MCF 10A (cell line): ENCODE results near the gene APOC3. TPM values are rescaled to one million over a fixed set of nuclear protein-coding genes. Genes with fewer than 3 reads are reported as not detected.

ENCODE experiments used
- BruUV-seq: library from RNA; stranded (reverse); fragments of 400-500 nt; replicated peaks from 2 replicates; lab custom pipeline; 2021; lab: Mats Ljungman, UMichigan
- CTCF ChIA-PET: fragments of 300-600 bp; sonication (Branson Sonifier 250); formaldehyde crosslinking; extraction: SDS; loops from one replicate; lab custom pipeline; 2021; ENCODE audit warnings: antibody characterized with exemption, inconsistent platforms; lab: Yijun Ruan, JAX
- POLR2A ChIA-PET: fragments of 300-600, 350-650 bp; sonication (Branson Sonifier 250); formaldehyde crosslinking; extraction: SDS; loops from one replicate; lab custom pipeline; 2020; ENCODE audit warnings: antibody characterized with exemption, inconsistent platforms; lab: Yijun Ruan, JAX
- DNase-seq: peaks from one replicate; pipeline ENCODE4 v3.0.0-alpha.2; 2018; ENCODE audit not compliant: unreplicated experiment
- H3K27ac Mint-ChIP-seq: one replicate; pipeline ENCODE4 v1.8.0; 2022; ENCODE audit warnings: mild to moderate bottlenecking, low read depth, mixed read lengths; ENCODE audit not compliant: unreplicated experiment
- H3K27me3 Mint-ChIP-seq: one replicate; pipeline ENCODE4 v1.8.0; 2022; ENCODE audit warnings: mixed read lengths; ENCODE audit not compliant: insufficient read depth, unreplicated experiment
- H3K36me3 Mint-ChIP-seq: one replicate; pipeline ENCODE4 v1.8.0; 2022; ENCODE audit warnings: mild to moderate bottlenecking, moderate library complexity, mixed read lengths; ENCODE audit not compliant: insufficient read depth, unreplicated experiment
- H3K4me1 Mint-ChIP-seq: one replicate; pipeline ENCODE4 v1.8.0; 2022; ENCODE audit warnings: mixed read lengths; ENCODE audit not compliant: insufficient read depth, unreplicated experiment
- H3K4me3 Mint-ChIP-seq: one replicate; pipeline ENCODE4 v1.8.0; 2022; ENCODE audit warnings: mild to moderate bottlenecking, moderate library complexity, mixed read lengths; ENCODE audit not compliant: unreplicated experiment
- H3K9me3 Mint-ChIP-seq: one replicate; pipeline ENCODE4 v1.8.0; 2022; ENCODE audit warnings: mixed read lengths; ENCODE audit not compliant: unreplicated experiment
- CTCF ChIP-seq: fragments of 200-600 bp; IDR thresholded peaks from one replicate; pipeline ENCODE4 v1.8.0; 2022; ENCODE audit warnings: antibody characterized with exemption, mild to moderate bottlenecking; ENCODE audit not compliant: unreplicated experiment
- intact Hi-C: fragments of 100-400 bp; cut with micrococcal nuclease; formaldehyde crosslinking; loops from 2 replicates; pipeline ENCODE4 v1.14.1; 2022
- total RNA-seq: library from RNA; stranded (reverse); gene quantifications from 2 replicates; pipeline ENCODE4 v1.2.3, GENCODE V29; 2022

Gene APOC3
- total RNA-seq, 1 experiment from 2014 or later, result not detected

DNA sequence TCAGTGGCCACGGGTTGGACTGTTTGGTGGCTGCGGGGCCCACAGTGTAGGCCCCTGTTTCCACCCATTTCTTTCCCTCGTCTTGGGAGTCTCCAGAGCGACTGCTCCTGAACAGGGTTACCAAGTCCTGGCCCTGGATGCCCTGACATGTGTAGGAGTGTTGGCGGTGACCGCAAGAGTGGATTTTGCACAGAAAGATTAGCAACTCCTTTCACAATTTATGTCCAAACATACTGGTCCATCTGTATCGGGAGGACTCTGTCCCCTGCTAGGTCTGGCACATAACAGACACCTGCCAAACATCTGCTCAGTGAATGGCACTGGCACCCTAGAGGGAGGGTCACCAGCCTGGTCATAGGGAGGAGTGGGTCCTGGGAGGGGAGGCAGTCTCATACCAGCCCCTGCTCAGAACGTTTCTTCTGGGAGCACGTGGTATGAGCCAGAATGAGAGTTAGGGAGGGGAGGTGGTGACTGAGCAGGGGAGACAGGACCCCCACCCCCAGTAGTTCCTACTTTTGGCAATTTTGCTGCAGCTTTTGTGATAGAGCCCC is 11.1 kb downstream of the APOC3 start:
- TF ChIP-seq CTCF, result no peak
- Mint-ChIP-seq H3K27ac (no peak overlapping the region), H3K27me3 (no peaks in the 10 kb centered on the region), H3K9me3 (no peaks in the 10 kb centered on the region), H3K4me1 (no peaks in the 10 kb centered on the region), H3K4me3 (no peak overlapping the region), H3K36me3 (peaks cover 21% of the 10 kb centered on the region)
- BruUV-seq, result no TSS peak
- ChIA-PET CTCF (interaction anchor here (1.2 to 1.5 kb wide), 2 partner anchors 40 to 51 kb away, joined by 3 to 4 read pairs; no protein-coding TSS in a partner anchor), POLR2A (no interaction called here)
- intact Hi-C loops, result no loop called here
- no peak for DNase-seq

GRCh38 chr11:116842117-116842516 is 12.4 kb downstream of the APOC3 start:
- peaks cover 31% of the 10 kb centered on the region for H3K36me3 Mint-ChIP-seq
- CTCF ChIA-PET, result interaction anchor here (1.1 to 1.2 kb wide), 2 partner anchors 12 to 503 kb away, joined by 4 read pairs; no protein-coding TSS in a partner anchor
- no peak overlapping the region for H3K27ac Mint-ChIP-seq

DNA sequence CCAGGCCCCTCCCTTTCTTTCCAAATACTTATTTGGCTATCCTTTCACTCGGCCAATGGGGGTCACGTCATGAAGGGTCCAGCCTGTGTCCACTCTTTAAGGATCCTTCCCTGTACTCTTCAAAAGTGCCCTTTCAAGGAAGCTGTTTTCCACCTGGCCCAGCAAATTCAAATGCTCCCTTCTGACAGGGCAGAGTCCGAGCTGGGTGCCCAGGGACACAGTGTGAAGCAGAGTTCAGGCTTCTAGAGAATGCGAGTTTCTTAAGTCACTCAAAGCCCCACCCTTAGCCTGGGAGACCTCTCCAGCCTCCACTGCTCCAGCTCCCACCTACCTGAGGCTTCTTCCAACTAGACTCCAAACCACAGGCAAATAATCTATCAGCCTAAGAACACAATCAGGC is 13.2 kb downstream of the APOC3 start:
- no peak overlapping the region for H3K4me3 Mint-ChIP-seq
- no TSS peak for BruUV-seq

More at GRCh38 chr11:116842117-116842516, 12.4 kb downstream of the APOC3 start:
- Mint-ChIP-seq H3K27me3 (no peaks in the 10 kb centered on the region), H3K9me3 (no peaks in the 10 kb centered on the region), H3K4me1 (no peaks in the 10 kb centered on the region), H3K4me3 (no peak overlapping the region)
- no peak for DNase-seq
- TF ChIP-seq CTCF, result no peak
- POLR2A ChIA-PET, result interaction anchor here (0.6 kb wide), 1 partner anchor 1833 kb away, joined by 3 read pairs; no protein-coding TSS in a partner anchor
- BruUV-seq, result no TSS peak
- intact Hi-C loops, result no loop called here

More for the DNA sequence above, 13.2 kb downstream of the APOC3 start:
- Mint-ChIP-seq H3K36me3 (peaks cover 38% of the 10 kb centered on the region), H3K9me3 (no peaks in the 10 kb centered on the region), H3K27ac (no peak overlapping the region), H3K4me1 (no peaks in the 10 kb centered on the region), H3K27me3 (no peaks in the 10 kb centered on the region)
- intact Hi-C loops, result no loop called here
- POLR2A ChIA-PET, result interaction anchor here (0.6 kb wide), 1 partner anchor 168 kb away, joined by 4 read pairs; no protein-coding TSS in a partner anchor
- CTCF ChIA-PET, result interaction anchor here (0.5 to 1.2 kb wide), 3 partner anchors 52 to 502 kb away, joined by 3 to 4 read pairs (median 3); no protein-coding TSS in a partner anchor
- no peak for TF ChIP-seq CTCF
- DNase-seq, result no peak
